ENCODE results near the gene KLHL29. TPM values are rescaled to one million over a fixed set of nuclear protein-coding genes. Genes with fewer than 3 reads are reported as not detected.

Gene KLHL29
- total RNA-seq, 1 experiment from 2014 or later: 16.7 TPM

DNA sequence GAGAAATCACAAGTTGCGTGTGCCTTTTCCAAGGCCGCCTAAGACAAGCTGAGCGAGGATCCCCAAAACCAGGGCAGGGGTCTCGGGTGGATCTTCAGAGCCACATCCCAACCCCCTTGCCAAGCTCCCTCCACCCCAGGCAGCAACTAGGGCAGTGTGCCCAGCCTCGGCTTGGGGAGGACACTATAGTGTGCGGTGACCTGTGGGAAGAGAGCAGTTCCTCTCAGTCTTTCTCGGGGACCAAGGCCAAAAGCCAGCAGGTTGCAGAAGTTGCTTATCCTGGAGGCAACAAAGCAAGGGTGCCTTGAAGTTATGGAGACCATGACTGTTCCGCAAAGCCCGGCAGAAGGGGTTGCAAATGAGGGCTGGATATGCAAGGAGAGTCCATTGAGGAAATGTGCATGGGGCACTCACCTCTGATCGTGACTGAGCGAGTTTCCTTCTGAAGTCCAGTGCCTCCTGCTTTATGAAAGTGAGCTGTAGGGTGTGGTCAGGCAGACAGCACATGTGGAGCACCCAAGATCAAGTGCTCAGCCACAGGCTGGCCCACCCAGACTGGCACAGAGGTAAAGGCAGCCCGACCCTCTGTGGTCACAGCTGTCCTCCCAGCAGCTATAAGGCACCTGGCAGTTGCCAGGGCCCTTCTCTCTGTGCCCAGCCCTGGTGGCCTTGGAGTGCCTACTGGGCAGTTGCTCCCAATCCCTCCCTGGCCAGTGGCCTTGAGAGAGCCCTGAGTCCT, 281.4 kb downstream of the KLHL29 start (continued):
- TF ChIP-seq, protein P1, sequence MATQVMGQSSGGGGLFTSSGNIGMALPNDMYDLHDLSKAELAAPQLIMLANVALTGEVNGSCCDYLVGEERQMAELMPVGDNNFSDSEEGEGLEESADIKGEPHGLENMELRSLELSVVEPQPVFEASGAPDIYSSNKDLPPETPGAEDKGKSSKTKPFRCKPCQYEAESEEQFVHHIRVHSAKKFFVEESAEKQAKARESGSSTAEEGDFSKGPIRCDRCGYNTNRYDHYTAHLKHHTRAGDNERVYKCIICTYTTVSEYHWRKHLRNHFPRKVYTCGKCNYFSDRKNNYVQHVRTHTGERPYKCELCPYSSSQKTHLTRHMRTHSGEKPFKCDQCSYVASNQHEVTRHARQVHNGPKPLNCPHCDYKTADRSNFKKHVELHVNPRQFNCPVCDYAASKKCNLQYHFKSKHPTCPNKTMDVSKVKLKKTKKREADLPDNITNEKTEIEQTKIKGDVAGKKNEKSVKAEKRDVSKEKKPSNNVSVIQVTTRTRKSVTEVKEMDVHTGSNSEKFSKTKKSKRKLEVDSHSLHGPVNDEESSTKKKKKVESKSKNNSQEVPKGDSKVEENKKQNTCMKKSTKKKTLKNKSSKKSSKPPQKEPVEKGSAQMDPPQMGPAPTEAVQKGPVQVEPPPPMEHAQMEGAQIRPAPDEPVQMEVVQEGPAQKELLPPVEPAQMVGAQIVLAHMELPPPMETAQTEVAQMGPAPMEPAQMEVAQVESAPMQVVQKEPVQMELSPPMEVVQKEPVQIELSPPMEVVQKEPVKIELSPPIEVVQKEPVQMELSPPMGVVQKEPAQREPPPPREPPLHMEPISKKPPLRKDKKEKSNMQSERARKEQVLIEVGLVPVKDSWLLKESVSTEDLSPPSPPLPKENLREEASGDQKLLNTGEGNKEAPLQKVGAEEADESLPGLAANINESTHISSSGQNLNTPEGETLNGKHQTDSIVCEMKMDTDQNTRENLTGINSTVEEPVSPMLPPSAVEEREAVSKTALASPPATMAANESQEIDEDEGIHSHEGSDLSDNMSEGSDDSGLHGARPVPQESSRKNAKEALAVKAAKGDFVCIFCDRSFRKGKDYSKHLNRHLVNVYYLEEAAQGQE (IDR thresholded peaks at IDR 0.05; ENCODE audit: low read depth): no peak
- TF ChIP-seq JUND (IDR thresholded peaks at IDR 0.05): no peak
- no peak for TF ChIP-seq CEBPB (IDR thresholded peaks at IDR 0.05; ENCODE audit: low read depth)
- TF ChIP-seq ZNF274 (IDR thresholded peaks at IDR 0.05; ENCODE audit: low read depth, low read length): no peak
- TF ChIP-seq EGR1 (IDR thresholded peaks at IDR 0.05; ENCODE audit: low read depth): no peak
- TF ChIP-seq SP1 (IDR thresholded peaks at IDR 0.05; ENCODE audit: low read depth): no peak
- TF ChIP-seq POLR2A (IDR thresholded peaks at IDR 0.05; ENCODE audit: borderline replicate concordance, extremely low read depth, insufficient read depth, insufficient read length): no peak

DNA sequence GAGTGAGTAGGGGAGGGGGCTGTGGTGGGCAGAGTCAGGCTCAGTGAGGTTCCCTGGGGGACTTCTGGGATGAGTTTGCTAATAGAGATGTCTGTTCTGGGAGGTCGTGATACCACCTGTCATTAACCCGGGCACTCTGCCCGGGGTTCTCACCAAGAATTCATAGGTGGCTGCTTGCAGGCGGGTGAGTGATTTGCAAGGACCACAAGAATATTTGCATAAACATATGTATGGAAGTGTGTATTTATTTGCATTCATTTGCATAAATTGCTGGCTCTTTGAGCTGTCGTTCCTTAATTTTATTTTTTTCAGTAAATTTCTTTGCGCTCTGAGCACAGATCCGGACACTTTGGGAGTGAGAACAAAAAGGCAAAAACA, 282.0 kb downstream of the KLHL29 start:
- ChIA-PET CTCF (no interaction called here), POLR2A (no interaction called here), RAD21 (ENCODE audit: low non-redundant PET in 1 of 2, low total read pairs in 2 of 2, uncharacterized antibody in 2 of 2, unreplicated experiment in 2 of 2) (no interaction called here)
- H3K4me1 ChIP-seq (ENCODE audit: control insufficient read depth in 1 of 2, insufficient read depth in 2 of 2, low read length in 2 of 2): no peaks in the 10 kb centered on the region
- no peak overlapping the region for H2AFZ ChIP-seq (ENCODE audit: low read depth, low read length, poor library complexity, severe bottlenecking)
- no peaks in the 10 kb centered on the region for H3K79me2 ChIP-seq (ENCODE audit: insufficient read depth, low read length)
- H3K9me3 ChIP-seq (ENCODE audit: control insufficient read depth in 1 of 2, insufficient read depth in 1 of 2, low read depth in 1 of 2, low read length in 2 of 2): no peaks in the 10 kb centered on the region
- intact Hi-C loops (cut with micrococcal nuclease): no loop called here
- no TSS peak for BruUV-seq (replicated peaks)
- no peaks in the 10 kb centered on the region for H4K20me1 ChIP-seq (ENCODE audit: insufficient read depth)
- H3K4me3 ChIP-seq (replicated peaks in 1 of 2; ENCODE audit: low read depth in 1 of 2, low read length in 2 of 2): no peak overlapping the region
- H3K36me3 ChIP-seq (ENCODE audit: control insufficient read depth in 1 of 2, insufficient read depth in 2 of 2, low read length in 2 of 2): no peaks in the 10 kb centered on the region
- H3K27ac ChIP-seq (ENCODE audit: low read depth, low read length): no peak overlapping the region
- no peak overlapping the region for H3K4me2 ChIP-seq (ENCODE audit: low read length)
- no peak for ATAC-seq
- DNase-seq (ENCODE audit: low read depth, low spot score): no peak
- no peak overlapping the region for H3K9ac ChIP-seq (ENCODE audit: low read length)
- no peaks in the 10 kb centered on the region for H3K9me2 ChIP-seq (ENCODE audit: insufficient read depth)
- H3K27me3 ChIP-seq (ENCODE audit: insufficient read depth, low read length): no peaks in the 10 kb centered on the region
- no peak for TF ChIP-seq SRF (IDR thresholded peaks at IDR 0.05; ENCODE audit: low read depth)
- TF ChIP-seq POLR2A (IDR thresholded peaks at IDR 0.05; ENCODE audit: borderline replicate concordance, extremely low read depth, insufficient read depth, insufficient read length): no peak
- TF ChIP-seq, protein P2, sequence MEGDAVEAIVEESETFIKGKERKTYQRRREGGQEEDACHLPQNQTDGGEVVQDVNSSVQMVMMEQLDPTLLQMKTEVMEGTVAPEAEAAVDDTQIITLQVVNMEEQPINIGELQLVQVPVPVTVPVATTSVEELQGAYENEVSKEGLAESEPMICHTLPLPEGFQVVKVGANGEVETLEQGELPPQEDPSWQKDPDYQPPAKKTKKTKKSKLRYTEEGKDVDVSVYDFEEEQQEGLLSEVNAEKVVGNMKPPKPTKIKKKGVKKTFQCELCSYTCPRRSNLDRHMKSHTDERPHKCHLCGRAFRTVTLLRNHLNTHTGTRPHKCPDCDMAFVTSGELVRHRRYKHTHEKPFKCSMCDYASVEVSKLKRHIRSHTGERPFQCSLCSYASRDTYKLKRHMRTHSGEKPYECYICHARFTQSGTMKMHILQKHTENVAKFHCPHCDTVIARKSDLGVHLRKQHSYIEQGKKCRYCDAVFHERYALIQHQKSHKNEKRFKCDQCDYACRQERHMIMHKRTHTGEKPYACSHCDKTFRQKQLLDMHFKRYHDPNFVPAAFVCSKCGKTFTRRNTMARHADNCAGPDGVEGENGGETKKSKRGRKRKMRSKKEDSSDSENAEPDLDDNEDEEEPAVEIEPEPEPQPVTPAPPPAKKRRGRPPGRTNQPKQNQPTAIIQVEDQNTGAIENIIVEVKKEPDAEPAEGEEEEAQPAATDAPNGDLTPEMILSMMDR (IDR thresholded peaks at IDR 0.05 in 2 of 3, conservative IDR thresholded peaks at IDR 0.05 in 1 of 3; ENCODE audit: borderline replicate concordance in 1 of 3, insufficient read depth in 1 of 3, low read depth in 2 of 3, low read length in 2 of 3): no peak
- TF ChIP-seq, protein P3, sequence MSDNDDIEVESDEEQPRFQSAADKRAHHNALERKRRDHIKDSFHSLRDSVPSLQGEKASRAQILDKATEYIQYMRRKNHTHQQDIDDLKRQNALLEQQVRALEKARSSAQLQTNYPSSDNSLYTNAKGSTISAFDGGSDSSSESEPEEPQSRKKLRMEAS (IDR thresholded peaks at IDR 0.05): no peak
- TF ChIP-seq JUND (IDR thresholded peaks at IDR 0.05): no peak
- TF ChIP-seq, protein P4, sequence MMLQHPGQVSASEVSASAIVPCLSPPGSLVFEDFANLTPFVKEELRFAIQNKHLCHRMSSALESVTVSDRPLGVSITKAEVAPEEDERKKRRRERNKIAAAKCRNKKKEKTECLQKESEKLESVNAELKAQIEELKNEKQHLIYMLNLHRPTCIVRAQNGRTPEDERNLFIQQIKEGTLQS (IDR thresholded peaks at IDR 0.05): no peak
- TF ChIP-seq POLR2AphosphoS5 (IDR thresholded peaks at IDR 0.05; ENCODE audit: low read depth, low read length): no peak
- no peak for TF ChIP-seq ZNF274 (IDR thresholded peaks at IDR 0.05; ENCODE audit: low read depth, low read length)
- no peak for TF ChIP-seq FOSL1 (IDR thresholded peaks at IDR 0.05; ENCODE audit: low read depth)
- TF ChIP-seq, protein P1 (IDR thresholded peaks at IDR 0.05; ENCODE audit: low read depth): no peak
- TF ChIP-seq RAD21 (IDR thresholded peaks at IDR 0.05; ENCODE audit: low read depth): no peak
- TF ChIP-seq ZFX (IDR thresholded peaks at IDR 0.05): no peak
- no peak for TF ChIP-seq EGR1 (IDR thresholded peaks at IDR 0.05; ENCODE audit: low read depth)
- TF ChIP-seq ELF1 (IDR thresholded peaks at IDR 0.05; ENCODE audit: borderline replicate concordance, low read depth): no peak
